A204.1 (cell line): ENCODE results near the gene ZNF578.
"Not testable (repeated sequence)": the region's sequence is repeated elsewhere in the genome, so short reads cannot be mapped to it uniquely, and the experiment has no call there.

Source experiments
- FAIRE-seq: peaks from 2 replicates; lab custom pipeline; 2012; peaks lifted over from hg19 to GRCh38; lab: Jason Lieb, UNC

Gene ZNF578

GRCh38 chr19:52516191-52516590, 62.8 kb downstream of the ZNF578 start:
- FAIRE-seq = no peak

DNA sequence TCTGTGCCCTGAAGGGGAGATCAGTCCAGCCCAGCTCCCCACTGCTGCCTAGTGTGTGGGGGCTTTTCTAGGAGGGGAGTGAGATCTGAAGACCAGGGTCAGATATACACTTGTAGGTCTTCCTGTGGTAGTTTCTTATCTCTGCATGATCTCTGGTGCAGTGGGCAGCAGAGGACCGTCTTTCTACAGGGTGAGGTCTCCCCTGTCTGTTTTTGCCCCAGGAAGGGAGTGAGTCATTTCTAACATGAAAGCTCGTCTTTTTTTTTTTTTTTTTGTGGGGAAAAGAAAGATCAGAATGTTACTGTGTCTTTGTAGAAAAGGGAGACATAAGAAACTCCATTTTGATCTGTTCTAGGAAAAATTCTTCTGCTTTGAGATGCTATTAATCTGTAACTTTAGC, 65.3 kb downstream of the ZNF578 start:
- no peak for FAIRE-seq

- not testable (repeated sequence) for FAIRE-seq
Observed at GRCh38 chr19:52519175-52519574, 65.8 kb downstream of the ZNF578 start.

DNA sequence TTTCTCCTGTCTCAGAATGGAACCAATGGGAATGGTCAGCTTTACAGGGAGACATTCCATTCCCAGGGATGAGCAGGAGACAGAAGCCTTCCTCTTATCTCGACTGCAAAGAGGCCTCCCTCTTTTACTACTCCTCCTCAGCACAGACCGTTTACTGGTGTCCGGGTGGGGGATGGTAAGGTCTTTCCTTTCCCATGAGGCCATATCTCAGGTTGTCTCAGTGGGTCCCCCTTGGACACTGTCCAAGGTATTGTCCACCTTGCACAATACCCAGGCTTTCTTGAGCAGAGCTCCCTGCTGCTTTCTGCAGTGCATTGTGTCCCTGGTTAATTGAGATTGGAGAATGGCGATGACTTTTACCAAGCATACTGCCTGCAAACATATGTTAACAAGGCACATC, 66.7 kb downstream of the ZNF578 start:
- FAIRE-seq = no peak

- FAIRE-seq = no peak
Observed at GRCh38 chr19:52522551-52522950, 69.2 kb downstream of the ZNF578 start.

DNA sequence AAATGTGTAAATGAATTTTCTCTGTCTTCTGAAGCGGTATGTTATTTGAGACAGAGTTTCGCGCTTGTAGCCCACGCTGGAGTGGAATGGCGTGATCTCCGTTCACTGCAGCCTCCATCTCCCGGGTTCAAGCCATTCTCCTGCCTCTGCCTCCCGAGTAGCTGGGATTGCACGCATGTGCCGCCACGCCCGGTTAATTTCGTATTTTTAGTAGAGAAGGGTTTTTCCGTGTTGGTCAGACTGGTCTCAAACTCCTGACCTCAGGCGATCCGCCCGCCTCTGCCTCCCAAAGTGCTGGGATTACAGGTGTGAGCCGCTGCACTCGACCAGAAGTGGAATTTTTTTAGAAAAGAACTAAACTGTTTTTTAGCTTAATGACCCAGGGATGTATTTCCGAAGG, 70.7 kb downstream of the ZNF578 start:
- FAIRE-seq = no peak

DNA sequence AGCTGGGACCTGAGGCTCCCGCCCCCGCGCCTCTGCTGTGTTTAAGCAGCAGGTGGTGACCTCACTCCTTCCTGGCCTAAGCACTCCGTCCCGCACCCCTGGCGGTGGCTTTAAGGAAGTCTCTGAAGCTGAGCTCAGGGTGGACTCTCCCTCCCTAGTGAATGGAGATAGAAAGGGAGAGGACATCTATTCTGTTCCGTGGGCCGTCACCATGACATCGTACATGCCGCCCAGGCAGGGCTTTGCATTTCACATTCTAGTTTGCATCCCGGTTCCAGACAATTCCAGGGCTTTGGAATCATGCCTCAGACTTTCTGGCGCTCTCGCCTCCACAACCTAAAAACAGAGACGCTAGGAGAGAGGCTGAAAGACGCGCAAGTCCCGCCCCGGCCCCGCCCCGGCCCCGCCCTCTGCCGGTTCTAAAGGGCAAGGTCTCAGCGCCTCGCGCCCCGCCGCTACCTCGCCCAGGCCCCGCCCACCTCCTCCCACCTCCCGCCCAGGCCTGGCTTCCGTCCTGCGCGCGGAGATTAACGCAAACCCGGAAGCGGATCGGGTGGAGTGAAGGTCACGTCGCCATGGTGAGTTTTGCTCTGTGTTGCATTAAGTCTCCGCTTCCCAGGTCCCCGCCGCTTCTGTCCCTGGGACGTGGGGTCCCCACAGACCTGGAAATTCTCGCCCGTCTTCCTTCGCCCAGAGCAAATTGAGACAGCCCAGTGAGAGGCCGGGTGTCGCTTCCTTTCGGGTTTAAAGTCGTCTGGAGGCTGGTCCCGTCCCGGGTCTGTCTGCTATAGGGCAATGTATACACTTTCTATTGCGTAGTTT, 74.0 kb downstream of the ZNF578 start, which contains the start of gene ZNF808:
ZNF808 (plus strand) TSS at position 535 of the 822 bp plus-strand sequence. CDS start 15,617 bp downstream, outside the sequence.
- FAIRE-seq = no peak

GRCh38 chr19:52527956-52528351, 74.6 kb downstream of the ZNF578 start:
- FAIRE-seq = no peak

GRCh38 chr19:52532480-52532879, 79.1 kb downstream of the ZNF578 start:
- no peak for FAIRE-seq

GRCh38 chr19:52533901-52534300, 80.5 kb downstream of the ZNF578 start:
- FAIRE-seq = no peak

- not testable (repeated sequence) for FAIRE-seq
Observed at GRCh38 chr19:52535385-52535770, 82.0 kb downstream of the ZNF578 start.

- no peak for FAIRE-seq
Observed at GRCh38 chr19:52535771-52536447, 82.6 kb downstream of the ZNF578 start.

- no peak for FAIRE-seq
Observed at GRCh38 chr19:52536448-52536800, 83.1 kb downstream of the ZNF578 start.

DNA sequence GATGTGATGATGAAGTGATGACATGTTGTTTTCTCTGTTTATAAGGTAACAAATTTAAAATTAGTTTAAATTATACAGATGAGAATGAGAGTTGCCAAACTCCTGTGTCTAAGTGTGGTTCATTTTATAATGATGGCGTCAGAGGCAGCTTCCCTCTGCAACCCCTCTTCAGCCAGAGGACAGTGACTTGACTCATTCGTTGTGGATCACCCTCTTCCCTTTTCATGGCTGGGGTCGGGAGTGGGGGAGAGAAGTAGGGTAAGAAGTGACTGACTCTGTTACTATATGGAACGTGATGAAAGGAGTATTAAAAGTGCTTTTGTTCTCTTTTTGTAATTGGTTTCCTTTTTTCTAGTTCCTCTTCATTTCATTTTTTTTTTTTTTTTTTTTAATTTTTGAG, 85.5 kb downstream of the ZNF578 start:
- FAIRE-seq = not testable (repeated sequence)

DNA sequence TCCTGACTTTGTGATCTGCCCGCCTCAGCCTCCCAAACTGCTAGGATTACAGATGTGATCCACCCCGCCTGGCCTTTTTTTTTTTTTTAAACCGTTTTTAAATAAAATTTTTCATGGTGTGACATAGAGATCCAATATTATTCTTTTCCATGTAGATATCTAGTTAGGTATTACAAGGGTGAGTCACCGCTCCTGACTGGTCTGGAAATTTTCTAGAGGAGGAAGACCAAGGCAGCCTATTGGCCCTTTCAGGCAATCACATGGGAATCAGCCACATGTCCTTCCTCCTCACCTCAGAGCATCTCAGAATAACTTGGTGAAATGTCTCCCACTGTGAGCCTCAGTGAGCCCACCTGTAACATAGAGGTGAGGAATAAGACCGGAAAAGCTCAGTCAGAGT, 87.8 kb downstream of the ZNF578 start:
- not testable (repeated sequence) for FAIRE-seq

DNA sequence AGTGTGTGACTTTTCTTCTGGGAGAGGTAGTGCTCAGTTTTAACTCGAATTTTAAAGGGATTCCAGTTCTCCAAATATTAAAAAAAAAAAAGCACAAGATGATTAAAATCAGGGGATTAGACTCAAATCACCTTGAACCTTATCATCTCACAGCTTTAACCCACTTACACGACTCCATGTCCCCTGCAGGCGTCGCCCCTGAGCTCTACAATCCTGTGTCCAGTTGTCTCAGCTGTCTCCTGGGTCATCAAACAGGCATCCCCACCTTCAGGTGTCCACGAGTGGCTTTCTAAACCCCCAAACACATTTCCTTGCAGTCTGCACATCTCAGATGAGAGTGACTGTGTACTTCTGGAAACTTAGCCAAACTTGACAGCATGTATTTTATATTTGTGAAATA, 88.3 kb downstream of the ZNF578 start:
- FAIRE-seq = no peak

- not testable (repeated sequence) for FAIRE-seq
Observed at GRCh38 chr19:52542541-52542940, 89.2 kb downstream of the ZNF578 start.

- FAIRE-seq = no peak
Observed at GRCh38 chr19:52542984-52543664, 89.8 kb downstream of the ZNF578 start.

DNA sequence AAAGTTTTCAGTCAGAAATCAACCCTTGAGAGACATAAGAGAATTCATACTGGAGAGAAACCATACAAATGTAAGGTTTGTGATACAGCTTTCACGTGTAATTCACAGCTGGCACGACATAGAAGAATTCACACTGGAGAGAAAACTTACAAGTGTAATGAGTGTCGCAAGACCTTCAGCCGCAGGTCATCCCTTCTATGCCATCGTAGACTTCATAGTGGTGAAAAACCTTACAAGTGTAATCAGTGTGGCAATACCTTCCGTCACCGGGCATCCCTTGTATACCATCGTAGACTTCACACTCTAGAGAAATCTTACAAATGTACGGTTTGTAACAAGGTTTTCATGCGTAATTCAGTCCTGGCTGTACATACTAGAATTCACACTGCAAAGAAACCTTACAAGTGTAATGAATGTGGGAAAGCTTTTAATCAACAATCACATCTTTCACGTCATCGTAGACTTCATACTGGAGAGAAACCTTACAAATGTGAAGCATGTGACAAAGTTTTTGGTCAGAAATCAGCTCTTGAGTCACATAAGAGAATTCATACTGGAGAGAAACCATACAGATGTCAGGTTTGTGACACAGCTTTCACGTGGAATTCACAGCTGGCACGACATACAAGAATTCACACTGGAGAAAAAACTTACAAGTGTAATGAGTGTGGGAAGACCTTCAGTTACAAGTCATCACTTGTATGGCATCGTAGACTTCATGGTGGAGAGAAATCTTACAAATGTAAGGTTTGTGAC, 101.0 kb downstream of the ZNF578 start:
- FAIRE-seq = no peak

GRCh38 chr19:52557231-52557995, 104.1 kb downstream of the ZNF578 start:
- no peak for FAIRE-seq

GRCh38 chr19:52558732-52559445, 105.5 kb downstream of the ZNF578 start:
- FAIRE-seq = not testable (repeated sequence)
